Esophagus squamous epithelium (tissue), 4 donors: ENCODE data around the gene FGD4.

Experiments
- POLR2A ChIP-seq, 4 donors: fragments of 450-650 bp; IDR thresholded peaks; one replicate each; pipeline ENCODE4 v1.6.1; 2017; ENCODE audit warnings: antibody characterized with exemption in 4 of 4, mild to moderate bottlenecking in 4 of 4, moderate library complexity in 3 of 4
- TF ChIP-seq, protein P1 (sequence below), 6 experiments: fragments of 450-650 bp in 4 of 6; fragments of 200-600 bp in 2 of 6; sonication (generic) in 2 of 6; IDR thresholded peaks; one replicate each; pipeline ENCODE4 v1.5.1; 2016 to 2019; ENCODE audit warnings: antibody characterized with exemption in 6 of 6, mild to moderate bottlenecking in 4 of 6, moderate library complexity in 4 of 6

DNA sequence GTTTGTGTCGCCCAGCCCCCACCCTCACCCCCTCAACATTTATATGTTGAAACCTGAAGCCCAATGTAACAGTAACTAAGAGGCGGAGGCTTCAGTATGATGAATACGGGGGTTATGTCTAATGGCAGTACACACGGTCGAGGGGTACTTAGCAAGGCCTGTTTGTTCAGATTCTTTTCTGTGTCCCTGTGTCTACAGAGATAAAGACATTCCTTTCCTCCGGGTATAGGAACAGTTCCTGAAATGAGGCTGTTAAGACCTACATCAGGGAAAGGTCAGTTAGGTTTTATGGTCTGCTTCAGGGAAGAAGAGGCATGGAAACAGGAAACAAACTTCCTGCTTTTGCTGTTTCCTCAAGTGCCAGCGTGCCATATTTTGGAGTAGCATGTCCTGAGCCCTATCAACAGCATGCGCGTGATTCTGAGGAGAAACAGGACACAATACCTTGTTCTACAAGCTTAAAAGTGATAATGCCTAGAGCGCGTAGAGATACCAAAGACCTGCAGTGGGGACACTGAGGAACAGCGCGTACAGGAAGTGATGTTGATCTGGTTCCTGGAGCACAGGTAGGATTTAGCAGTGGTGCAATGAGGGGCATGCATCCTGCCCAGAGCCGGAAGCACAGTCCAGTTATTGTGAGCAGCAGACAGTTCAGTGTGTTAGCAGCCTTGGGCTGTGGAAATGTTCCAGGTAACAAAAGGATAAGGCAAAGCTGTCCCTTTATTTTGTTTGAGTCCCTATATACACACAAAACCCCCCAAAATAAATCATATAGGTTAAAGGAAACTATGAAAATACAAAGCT, 47.2 kb downstream of the FGD4 start:
- TF ChIP-seq, protein P1, sequence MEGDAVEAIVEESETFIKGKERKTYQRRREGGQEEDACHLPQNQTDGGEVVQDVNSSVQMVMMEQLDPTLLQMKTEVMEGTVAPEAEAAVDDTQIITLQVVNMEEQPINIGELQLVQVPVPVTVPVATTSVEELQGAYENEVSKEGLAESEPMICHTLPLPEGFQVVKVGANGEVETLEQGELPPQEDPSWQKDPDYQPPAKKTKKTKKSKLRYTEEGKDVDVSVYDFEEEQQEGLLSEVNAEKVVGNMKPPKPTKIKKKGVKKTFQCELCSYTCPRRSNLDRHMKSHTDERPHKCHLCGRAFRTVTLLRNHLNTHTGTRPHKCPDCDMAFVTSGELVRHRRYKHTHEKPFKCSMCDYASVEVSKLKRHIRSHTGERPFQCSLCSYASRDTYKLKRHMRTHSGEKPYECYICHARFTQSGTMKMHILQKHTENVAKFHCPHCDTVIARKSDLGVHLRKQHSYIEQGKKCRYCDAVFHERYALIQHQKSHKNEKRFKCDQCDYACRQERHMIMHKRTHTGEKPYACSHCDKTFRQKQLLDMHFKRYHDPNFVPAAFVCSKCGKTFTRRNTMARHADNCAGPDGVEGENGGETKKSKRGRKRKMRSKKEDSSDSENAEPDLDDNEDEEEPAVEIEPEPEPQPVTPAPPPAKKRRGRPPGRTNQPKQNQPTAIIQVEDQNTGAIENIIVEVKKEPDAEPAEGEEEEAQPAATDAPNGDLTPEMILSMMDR (IDR thresholded peaks at IDR 0.05): no peak
- no peak for TF ChIP-seq POLR2A (IDR thresholded peaks at IDR 0.05)
